ENCODE measurements around the gene ING5.

DNA sequence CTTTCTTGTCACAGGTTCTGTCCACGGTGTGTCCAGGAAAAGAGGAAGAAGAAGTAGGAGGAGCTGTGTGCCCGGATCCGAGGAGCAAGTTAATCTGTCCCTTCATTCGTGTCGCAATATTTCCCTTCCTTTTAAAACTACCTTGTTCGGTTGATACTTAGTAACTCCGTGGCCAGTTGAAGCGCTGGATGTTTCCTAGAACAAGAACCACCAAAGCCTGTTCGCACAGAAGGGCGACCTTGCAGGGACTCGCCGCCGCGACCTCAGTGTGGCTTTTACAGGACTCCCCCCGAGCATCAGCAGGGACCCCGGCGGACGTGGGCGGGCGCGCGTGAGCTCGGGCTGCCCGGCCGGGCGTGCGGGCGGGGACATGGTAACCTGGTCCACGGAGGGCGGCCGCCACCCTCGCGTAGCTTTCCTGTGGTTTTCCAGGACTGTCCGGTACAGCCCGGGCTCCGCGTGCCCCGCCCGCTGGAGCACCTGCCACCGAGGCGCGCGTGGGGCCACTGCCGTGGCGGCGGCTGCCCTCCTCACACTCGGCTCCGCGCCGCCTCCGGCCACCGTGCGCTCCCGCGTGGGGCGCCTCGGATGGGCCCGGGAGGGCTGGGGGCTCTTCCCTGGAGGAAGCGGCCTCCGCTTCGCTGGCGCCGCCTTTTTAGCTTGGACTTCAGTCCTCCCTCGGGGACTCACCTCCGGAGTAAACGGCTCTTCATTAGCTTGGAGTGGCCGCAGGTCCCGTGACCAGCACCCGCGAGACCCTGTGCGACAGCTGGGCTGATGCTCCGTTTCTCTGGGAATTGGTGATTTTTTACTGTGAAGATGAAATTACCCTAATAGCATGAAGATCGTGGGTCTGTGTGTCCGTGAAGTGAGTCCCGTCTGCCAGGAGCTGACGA lies 23.4 kb downstream of the ING5 start:
- TF ChIP-seq CTCF (IDR thresholded peaks at IDR 0.05; ENCODE audit: insufficient read depth, low read length, poor library complexity, severe bottlenecking) (no peak), EZH2phosphoT487 (conservative IDR thresholded peaks at IDR 0.05; ENCODE audit: low read length) (no peak)
